Measurements from ENCODE around the gene TOP1.

Gene TOP1

GRCh38 chr20:41145821-41146620, 117.4 kb downstream of the TOP1 start:
- DNase-seq (ENCODE audit: low spot score) = no peak

GRCh38 chr20:41147767-41148191, 119.2 kb downstream of the TOP1 start:
- no peak for DNase-seq (ENCODE audit: low spot score)

GRCh38 chr20:41148942-41149341, 120.3 kb downstream of the TOP1 start:
- no peak for DNase-seq (ENCODE audit: low spot score)

- no peak for DNase-seq (ENCODE audit: low spot score)
These were observed 122.0 kb downstream of the TOP1 start for GRCh38 chr20:41150664-41151063.

GRCh38 chr20:41151134-41151869, 122.7 kb downstream of the TOP1 start:
- DNase-seq (ENCODE audit: low spot score) = no peak

DNA sequence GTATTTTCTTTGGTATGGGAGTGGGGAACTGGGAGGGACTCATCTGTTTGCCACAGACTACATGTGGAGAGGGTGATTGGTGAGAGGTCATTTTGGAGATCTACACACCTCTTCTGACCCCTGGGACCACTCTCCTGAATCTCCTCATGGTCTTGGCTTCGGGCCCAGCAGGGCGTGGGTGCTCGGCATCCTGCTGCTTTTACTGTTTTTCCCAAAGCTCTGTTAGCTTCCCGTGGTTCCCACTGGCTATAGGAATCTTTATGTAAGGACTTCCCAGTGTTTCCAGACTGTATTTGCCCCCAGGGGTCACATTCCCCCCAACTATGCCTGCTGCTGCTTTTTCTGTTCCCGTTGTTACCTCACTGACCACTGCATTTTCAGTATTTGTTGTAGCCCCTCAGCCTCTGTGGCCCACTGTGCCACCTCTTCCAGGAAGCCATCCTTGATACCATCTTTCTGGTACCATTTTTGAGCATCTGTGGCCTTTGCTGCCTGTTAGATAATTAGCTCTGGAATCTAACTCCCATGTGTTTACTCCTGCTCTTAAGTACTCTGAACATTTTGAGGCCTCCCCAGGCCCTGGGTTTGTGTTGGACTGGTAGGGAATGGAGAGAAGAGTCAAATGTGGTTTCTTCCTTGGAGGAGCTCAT, 123.6 kb downstream of the TOP1 start:
- DNase-seq (ENCODE audit: low spot score) = no peak

DNA sequence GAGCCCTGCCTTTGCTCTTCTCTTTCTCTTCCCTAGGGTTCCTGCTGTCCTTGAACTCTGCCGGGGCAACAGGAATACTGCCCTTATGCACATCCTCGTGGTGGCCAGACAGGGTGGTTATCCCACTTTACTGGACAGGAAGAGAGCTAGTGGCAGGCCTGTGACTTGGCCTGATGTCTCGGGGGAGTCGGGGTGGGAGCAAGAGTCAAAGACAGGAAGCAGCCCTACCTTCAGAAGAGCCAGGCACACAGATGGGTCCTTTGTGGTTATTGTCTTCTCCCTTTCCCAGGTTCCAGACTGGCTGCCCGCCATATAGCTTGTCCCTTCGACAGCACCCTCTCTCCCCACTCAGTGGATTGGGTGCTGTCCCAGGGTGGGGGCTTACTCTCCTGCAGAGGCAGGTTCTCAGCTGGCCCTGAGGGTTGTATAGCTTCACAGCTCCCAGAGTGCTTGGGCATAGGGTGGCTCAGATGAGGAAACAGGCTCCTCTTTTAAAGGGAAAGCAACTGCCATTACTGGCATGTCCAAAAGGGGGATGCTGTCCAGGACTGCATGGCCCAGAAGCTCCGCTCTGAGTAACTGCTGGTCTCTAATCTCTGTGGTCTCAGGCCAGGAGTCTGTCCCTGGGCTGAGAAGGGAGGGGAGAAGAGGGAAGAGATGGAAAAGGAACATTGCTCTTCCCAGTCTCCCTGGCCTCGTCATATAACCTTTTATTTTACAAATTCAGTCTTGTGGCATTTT, 126.0 kb downstream of the TOP1 start:
- no peak for DNase-seq (ENCODE audit: low spot score)

DNA sequence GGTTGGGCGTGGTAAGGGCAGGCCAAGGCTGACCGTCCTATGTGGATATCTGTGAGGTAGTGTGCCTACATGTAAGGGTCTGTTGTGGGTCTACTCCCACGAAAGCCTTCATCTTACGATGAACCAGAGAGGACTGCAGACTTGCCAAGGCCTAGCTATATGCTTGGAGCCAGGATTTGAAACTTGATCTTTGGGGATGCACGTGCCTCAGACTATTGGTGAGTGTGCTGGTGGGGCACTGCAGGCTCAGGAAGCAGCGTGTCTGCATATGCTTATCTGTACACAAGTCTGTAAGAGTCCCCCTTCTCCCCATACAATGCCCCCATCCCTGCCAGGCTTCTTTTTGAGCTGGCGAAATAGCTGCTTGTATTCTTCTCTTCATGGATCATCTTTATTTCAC, 126.6 kb downstream of the TOP1 start:
- no peak for DNase-seq (ENCODE audit: low spot score)

DNA sequence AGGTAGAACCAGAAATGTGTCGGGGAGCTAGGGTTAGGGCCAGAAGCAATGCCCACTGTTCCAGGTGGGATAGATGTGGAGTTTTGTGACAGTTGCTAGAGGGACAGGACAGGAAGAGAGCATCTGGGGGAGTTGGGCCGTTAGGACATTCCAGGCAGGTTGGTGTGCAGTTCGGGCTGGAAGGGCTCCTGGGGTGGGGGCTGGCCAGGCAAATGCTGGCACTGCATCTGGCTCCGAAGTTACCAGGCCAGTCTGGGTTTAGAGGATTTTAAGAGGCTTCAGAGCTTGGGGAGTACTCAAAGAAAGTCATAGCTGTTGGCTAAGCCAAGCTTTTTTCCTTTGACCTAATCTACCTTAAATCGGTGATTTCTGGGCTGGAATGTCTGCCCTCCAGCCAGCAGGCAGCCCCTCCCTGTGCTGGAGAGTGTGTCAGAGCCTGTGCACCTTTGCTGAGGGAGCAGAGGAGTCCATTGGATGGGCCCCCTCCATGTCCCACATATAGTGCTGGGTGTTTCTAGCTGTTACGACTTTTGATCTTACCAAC, 129.5 kb downstream of the TOP1 start:
- no peak for DNase-seq (ENCODE audit: low spot score)

GRCh38 chr20:41159547-41159946, 130.9 kb downstream of the TOP1 start:
- DNase-seq (ENCODE audit: low spot score) = no peak

GRCh38 chr20:41160686-41161085, 132.1 kb downstream of the TOP1 start:
- no peak for DNase-seq (ENCODE audit: low spot score)

DNA sequence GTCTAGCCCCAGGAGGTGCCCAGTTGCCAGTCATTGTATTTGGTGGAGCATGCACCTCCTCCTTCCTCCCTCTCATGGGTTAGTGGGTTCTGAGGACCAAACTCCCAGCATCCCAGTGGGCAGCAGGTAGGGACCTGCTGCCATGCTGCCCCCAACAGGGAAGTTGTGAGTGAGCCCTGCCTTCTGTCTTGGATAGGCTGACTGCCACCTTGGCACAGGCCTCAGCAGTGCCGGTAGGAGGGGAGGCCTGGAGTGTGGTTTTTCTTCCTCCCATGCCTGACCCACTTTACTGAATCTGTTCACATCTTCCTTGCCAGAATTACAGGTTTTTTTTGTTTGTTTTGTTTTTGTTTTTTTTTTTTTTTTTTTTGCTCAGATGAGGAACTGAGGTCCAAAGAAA, 133.3 kb downstream of the TOP1 start:
- DNase-seq (ENCODE audit: low spot score) = no peak

DNA sequence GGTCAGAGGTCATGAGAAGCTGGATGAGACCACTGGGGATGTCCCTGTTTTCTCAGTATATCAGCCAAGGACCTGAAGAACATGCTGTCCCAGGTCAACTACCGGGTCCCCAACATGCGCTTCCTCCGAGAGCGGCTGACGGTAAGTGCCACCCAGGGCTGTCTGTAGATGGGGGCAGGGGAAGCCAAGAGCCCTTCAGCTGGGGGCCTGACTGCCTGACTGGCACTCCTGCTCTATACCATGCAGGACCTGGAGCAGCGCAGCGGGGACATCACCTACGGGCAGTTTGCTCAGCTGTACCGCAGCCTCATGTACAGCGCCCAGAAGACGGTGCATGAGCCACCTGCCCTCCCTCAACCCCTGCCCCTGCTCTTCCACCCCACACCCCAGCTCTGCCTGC, 133.8 kb downstream of the TOP1 start:
- no peak for DNase-seq (ENCODE audit: low spot score)

GRCh38 chr20:41163821-41164220, 135.2 kb downstream of the TOP1 start:
- no peak for DNase-seq (ENCODE audit: low spot score)

GRCh38 chr20:41165001-41165882, 136.6 kb downstream of the TOP1 start:
- DNase-seq (ENCODE audit: low spot score) = no peak

DNA sequence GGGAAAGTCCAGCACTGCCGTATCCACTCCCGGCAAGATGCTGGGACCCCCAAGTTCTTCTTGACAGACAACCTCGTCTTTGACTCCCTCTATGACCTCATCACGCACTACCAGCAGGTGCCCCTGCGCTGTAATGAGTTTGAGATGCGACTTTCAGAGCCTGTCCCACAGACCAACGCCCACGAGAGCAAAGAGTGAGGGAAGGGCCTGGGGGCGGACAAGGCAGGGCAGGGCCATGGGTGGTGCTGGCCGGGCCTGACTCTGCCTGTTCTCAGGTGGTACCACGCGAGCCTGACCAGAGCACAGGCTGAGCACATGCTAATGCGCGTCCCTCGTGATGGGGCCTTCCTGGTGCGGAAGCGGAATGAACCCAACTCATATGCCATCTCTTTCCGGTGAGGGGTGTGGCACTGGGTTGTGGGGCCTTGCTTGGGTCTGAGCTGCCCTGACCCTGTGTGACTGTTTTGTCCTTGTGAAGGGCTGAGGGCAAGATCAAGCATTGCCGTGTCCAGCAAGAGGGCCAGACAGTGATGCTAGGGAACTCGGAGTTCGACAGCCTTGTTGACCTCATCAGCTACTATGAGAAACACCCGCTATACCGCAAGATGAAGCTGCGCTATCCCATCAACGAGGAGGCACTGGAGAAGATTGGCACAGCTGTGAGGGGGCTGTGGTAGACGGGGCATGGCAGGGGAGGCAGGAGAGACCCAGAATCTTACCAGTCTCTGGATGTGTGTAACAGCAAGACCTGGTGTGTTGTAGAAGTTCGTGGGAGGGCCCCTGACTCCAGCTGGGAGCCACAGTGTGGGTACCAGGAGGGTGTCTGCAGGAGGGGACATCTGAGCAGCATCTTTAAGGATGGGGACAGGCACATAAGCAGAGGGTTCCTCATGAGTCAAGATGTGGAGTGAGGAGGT, 137.8 kb downstream of the TOP1 start:
- DNase-seq (ENCODE audit: low spot score) = no peak

DNA sequence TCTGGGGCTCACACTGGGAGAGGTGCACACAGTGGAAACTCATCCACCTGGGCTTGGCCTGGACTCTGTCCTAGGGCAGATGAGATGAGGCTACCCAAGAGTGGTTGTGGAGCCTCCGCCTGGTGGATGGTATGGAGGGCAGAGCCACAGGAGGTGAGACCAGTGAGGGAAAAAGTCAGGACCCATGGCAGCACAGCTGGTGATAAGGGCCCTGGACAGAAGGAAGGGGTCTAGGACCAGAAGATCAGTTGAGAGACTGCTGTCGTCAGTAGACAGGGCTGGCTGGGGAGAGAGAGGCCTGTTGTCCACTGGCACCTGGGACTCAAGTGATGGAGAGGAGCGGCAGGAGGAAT, 138.5 kb downstream of the TOP1 start:
- DNase-seq (ENCODE audit: low spot score) = no peak

GRCh38 chr20:41167481-41168253, 139.0 kb downstream of the TOP1 start:
- no peak for DNase-seq (ENCODE audit: low spot score)

Data from hematopoietic multipotent progenitor cell treated with erythropoietin and hydrocortisone succinate and interleukin-3 and kit ligand, for 17 days (in vitro differentiated cells).